PFSK-1 (cell line): Measurements from ENCODE around the gene GTF2F1.

Experiments
- FOXP2 ChIP-seq: optimal IDR thresholded peaks from 2 replicates; pipeline ENCODE3; 2011; ENCODE audit warnings: borderline replicate concordance, control low read depth, inconsistent platforms; ENCODE audit not compliant: insufficient read depth; ENCODE audit errors: extremely low read length, extremely low read depth
- POLR2AphosphoS5 ChIP-seq: IDR thresholded peaks from 2 replicates; pipeline ENCODE4 v1.6.1; 2012; ENCODE audit warnings: low read depth, mild to moderate bottlenecking, control low read depth, low read length, moderate library complexity
- SIN3A ChIP-seq: IDR thresholded peaks from 2 replicates; pipeline ENCODE4 v1.6.1; 2012; ENCODE audit warnings: mild to moderate bottlenecking, low read length, moderate library complexity, borderline replicate concordance; ENCODE audit not compliant: insufficient read depth
- TAF1 ChIP-seq: IDR thresholded peaks from 2 replicates; pipeline ENCODE4 v1.6.1; 2012; ENCODE audit warnings: low read length, control low read depth, borderline replicate concordance; ENCODE audit not compliant: insufficient read depth
- TF ChIP-seq, protein P1 (sequence below), 2 experiments: IDR thresholded peaks; 2 replicates each; pipeline versions ENCODE4 v1.6.1 to v1.8.0; 2011 to 2012; ENCODE audit warnings: low read depth in 2 of 2, low read length in 2 of 2, control low read depth in 1 of 2, inconsistent platforms in 1 of 2, mild to moderate bottlenecking in 1 of 2, moderate library complexity in 1 of 2; ENCODE audit not compliant: insufficient read depth in 1 of 2

Gene GTF2F1

DNA sequence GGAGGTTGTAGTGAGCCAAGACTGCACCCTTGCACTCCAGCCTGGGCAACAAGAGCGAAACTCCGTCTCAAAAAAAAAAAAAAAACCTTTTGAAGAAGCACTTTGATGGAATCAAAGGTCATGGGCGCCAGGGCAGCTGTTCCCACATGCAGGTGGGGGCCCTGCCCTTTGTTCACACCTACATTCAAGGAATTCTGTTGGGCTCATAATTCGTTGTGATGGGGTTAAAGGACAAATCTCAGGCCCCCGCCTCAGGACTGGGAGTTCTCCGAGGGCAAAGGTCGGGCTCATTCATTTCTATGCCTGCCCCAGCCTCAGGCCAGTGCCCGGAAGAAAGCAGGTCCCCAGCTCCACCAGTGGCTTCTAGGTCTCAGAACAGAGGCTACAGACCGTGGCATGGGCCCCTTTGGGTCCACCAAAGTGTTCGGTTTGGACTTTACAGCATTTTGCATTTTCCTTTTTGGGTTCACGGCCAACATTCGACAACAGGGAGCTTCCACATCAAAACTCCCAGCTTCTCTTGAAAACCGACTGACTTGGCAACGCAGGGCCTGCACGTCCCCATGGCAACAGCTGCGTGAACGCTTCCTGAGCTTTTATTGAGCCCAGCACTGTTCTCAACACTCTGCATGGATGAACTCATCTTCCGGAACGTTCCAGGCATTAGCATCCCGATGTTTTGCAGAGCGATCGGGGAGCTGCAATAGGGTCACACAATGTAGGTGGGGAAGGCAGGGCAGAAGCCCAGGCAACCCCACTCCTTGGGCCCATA is 10.1 kb upstream of the GTF2F1 start:
- TF ChIP-seq, protein P1, sequence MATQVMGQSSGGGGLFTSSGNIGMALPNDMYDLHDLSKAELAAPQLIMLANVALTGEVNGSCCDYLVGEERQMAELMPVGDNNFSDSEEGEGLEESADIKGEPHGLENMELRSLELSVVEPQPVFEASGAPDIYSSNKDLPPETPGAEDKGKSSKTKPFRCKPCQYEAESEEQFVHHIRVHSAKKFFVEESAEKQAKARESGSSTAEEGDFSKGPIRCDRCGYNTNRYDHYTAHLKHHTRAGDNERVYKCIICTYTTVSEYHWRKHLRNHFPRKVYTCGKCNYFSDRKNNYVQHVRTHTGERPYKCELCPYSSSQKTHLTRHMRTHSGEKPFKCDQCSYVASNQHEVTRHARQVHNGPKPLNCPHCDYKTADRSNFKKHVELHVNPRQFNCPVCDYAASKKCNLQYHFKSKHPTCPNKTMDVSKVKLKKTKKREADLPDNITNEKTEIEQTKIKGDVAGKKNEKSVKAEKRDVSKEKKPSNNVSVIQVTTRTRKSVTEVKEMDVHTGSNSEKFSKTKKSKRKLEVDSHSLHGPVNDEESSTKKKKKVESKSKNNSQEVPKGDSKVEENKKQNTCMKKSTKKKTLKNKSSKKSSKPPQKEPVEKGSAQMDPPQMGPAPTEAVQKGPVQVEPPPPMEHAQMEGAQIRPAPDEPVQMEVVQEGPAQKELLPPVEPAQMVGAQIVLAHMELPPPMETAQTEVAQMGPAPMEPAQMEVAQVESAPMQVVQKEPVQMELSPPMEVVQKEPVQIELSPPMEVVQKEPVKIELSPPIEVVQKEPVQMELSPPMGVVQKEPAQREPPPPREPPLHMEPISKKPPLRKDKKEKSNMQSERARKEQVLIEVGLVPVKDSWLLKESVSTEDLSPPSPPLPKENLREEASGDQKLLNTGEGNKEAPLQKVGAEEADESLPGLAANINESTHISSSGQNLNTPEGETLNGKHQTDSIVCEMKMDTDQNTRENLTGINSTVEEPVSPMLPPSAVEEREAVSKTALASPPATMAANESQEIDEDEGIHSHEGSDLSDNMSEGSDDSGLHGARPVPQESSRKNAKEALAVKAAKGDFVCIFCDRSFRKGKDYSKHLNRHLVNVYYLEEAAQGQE (IDR thresholded peaks at IDR 0.05; ENCODE audit: insufficient read depth in 1 of 2, low read depth in 2 of 2, low read length in 2 of 2): no peak
- TF ChIP-seq POLR2AphosphoS5 (no peak), SIN3A (no peak), TAF1 (no peak), FOXP2 (no peak)

DNA sequence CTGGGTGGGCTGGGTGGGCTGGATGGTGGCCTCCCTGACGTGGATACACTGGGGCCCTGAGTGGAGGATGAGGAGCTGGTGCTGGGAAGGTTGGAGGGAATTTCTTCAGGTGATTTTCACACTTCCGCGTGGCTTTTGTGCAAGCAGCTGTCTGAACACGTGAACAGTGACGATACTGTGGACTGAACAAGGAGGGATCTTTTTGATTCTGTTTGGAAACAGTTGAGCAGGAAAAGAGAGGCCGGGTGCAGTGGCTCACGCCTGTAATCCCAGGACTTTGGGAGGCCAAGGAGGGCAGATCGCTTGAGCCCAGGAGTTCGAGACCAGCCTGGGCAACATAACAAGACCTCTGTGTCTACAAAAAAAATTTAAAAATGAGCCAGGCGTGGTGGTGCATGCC is 9.1 kb upstream of the GTF2F1 start:
- TF ChIP-seq FOXP2: no peak
- TF ChIP-seq TAF1: no peak
- TF ChIP-seq, protein P1 (IDR thresholded peaks at IDR 0.05; ENCODE audit: insufficient read depth in 1 of 2, low read depth in 2 of 2, low read length in 2 of 2): no peak
- no peak for TF ChIP-seq SIN3A
- no peak for TF ChIP-seq POLR2AphosphoS5

DNA sequence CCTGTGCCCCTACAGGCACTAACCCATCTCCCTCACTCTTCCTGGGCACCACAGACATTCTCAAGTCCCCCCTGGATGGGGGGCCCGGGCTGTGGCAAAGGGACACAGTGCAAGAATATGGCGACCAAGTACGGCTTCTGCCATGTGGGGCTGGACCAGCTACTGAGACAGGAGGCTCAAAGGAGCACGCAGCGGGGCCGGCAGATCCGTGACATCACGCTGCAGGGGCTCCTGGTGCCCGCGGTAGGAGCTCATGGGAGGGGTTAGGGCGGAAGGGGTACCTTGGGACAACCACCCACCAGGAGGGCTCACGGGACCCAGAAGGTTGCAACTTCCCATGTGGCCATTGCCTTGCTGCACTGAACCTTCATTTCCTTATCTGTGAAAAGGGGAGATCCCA is 3.3 kb upstream of the GTF2F1 start:
- TF ChIP-seq TAF1: no peak
- TF ChIP-seq FOXP2: no peak
- no peak for TF ChIP-seq POLR2AphosphoS5
- TF ChIP-seq, protein P1 (IDR thresholded peaks at IDR 0.05; ENCODE audit: insufficient read depth in 1 of 2, low read depth in 2 of 2, low read length in 2 of 2): no peak
- TF ChIP-seq SIN3A: no peak

DNA sequence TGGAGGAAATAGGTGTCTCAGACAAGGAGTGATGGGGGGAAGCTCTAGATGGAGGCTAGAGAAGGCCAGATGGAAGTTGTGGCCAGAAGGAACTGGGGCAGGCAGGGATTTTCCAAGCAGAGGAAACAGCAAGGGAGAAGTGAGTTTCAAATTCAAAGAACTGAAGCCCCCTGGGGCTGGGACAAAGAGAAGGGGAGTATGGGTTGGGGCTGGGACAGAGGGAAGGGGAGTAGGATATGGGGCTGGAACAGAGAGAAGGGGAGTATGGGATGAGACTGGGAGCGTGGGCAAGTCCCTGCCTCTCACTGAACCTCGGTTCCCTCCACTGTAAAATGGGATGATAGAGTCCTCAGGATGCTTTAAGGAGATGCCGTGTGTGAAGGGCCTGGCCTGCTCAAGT is 1.9 kb upstream of the GTF2F1 start:
- TF ChIP-seq FOXP2 (no peak), TAF1 (no peak), SIN3A (no peak), POLR2AphosphoS5 (no peak)
- TF ChIP-seq, protein P1 (IDR thresholded peaks at IDR 0.05; ENCODE audit: insufficient read depth in 1 of 2, low read depth in 2 of 2, low read length in 2 of 2): no peak
